Astrocyte of the hippocampus (primary cell): ENCODE data around the gene TBL1XR1.
"Not testable (repeated sequence)": the region's sequence is repeated elsewhere in the genome, so short reads cannot be mapped to it uniquely, and the experiment has no call there.

Experiments
- DNase-seq: peaks from one replicate; pipeline ENCODE4 v3.0.0; 2011; ENCODE audit warnings: low read depth, low spot score

The TBL1XR1 gene

DNA sequence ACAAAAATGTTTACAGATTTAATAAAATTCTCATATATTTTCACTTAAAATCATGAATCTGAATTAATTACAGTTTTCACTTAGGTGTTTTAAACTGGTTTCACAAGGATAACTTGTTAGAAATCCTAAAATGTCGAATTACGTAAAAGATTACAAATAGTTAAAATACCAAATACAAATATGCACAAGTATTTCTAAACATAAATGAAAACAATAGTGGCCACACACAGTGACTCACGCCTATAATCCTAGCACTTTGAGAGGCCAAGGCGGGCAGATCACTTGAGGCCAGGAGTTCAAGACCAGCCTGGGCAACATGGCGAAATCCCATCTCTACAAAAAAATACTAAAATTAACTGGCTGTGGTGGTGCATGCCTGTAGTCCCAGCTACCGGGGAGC is 10.9 kb upstream of the TBL1XR1 start:
- no peak for DNase-seq

DNA sequence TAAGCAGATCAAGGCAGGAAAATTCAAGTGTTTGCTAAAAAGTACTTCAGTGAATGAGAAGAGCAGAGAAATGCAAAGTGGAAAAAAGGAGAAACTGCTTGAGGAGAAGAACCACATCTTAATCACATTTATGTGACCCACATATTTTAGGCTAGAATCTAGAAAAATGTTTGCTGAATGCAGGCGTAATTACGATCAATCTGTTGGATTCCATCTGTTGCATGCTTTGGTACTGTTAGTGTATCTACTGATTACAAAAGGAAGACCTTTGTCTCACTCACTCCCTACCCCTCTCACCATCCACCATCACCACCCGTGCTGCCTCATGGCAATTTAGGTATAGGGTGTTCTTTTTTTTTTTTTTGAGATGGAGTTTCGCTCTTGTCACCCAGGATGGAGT is 9.7 kb upstream of the TBL1XR1 start:
- no peak for DNase-seq

DNA sequence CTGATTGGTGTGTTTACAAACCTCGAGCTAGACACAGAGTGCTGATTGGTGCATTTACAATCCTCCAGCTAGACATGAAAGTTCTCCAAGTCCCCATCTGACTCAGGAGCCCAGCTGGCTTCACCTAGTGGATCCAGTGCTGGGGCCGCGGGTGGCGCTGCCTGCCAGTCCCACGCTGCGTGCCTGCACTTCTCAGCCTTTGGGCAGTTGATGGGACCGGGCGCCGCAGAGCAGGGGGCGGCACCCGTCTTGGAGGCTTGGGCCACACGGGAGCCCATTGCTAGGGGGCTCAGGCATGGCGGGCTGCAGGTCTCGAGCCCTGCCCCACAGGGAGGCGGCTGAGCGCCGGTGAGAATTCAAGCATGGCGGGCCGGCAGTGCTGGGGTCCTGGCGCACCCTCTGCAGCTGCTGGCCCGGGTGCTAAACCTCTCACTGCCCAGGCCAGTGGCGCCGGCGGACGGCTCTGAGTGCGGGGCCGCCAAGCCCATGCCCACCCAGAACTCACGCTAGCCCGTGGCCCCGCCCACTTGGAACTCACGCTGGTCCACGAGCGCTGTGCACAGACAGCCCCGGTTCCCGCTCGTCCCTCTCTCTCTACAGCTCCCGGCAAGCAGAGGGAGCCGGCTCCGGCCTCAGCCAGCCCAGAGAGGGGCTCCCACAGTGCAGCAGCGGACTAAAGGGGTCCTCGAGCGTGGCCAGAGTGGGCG is 6.6 kb upstream of the TBL1XR1 start:
- DNase-seq = no peak

DNA sequence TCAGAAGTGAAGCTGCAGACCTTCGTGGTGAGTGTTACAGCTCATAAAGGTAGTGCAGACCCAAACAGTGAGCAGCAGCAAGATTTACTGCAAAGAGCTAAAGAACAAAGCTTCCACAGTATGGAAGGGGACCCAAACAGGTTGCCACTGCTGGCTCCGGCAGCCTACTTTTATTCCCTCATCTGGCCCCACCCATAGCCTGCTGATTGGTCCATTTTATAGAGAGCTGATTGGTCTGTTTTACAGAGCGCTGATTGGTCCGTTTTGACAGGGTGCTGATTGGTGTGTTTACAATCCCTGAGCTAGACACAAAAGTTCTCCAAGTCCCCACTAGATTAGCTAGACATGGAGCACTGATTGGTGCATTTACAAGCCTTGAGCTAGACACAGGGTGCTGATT is 5.7 kb upstream of the TBL1XR1 start:
- not testable (repeated sequence) for DNase-seq

GRCh38 chr3:177201700-177202397 is 4.6 kb upstream of the TBL1XR1 start:
- no peak for DNase-seq

GRCh38 chr3:177199206-177199760 is 2.0 kb upstream of the TBL1XR1 start:
- no peak for DNase-seq

GRCh38 chr3:177197727-177198460 is 612 bp upstream of the TBL1XR1 start:
- no peak for DNase-seq

- DNase-seq = peak; percentile 58
These were observed 734 bp downstream of the TBL1XR1 start for GRCh38 chr3:177196456-177197040.

DNA sequence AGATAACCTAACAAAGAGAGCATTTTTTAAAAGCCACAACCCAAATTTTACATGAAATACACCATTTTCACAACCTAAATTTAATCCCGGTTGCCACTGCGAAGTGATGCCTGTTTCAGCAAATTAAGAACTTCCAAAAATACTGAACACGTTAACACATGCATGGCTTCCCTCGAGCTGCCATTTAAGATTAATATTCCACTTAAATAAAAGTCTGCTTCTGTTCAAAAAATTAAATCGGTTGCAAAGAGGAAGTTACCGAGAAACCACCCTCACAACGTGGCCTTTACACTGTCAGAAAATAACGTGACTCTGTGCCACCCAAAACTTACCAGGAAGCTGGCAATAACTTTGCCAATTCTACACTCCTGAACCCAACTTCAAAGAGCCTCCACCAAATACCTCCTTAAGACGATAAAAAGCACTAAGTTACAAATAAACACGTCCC is 1.2 kb downstream of the TBL1XR1 start:
- DNase-seq = no peak

DNA sequence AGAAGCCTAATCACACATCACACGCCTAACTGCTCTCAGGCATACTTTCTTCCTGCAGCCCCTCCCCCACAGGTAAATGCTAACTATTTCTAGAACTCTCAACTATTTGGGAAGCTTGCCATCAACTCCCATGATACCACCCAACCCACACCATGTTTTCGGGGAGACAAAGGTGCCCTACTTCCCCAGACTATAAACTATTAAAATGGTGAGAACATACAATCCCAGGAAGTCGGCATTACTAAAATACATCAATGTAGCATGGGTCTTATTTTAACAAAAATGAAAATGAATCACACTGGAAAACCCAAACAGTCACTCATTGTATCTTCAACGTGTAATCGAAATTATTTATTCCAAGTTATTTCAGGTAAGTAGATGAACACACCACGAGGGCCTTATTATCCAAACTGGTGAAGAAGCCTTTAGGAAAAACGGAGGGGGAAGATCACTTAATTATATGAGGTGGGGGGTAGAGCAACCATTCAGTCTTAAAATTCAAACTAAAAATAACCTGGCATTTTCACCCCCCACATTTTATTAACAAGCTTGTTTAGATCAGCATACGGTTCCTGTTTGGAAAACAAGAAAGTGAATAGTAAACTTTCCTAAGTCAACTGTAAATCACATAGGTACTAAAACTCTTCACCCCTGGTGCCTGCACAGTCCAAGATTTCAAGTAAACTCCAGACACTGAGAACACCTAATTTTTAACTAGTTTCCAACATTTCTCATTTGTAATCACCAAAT is 1.9 kb downstream of the TBL1XR1 start:
- DNase-seq = peak; percentile 77

- DNase-seq = no peak
These were observed 3.0 kb downstream of the TBL1XR1 start for GRCh38 chr3:177194299-177194698.

DNA sequence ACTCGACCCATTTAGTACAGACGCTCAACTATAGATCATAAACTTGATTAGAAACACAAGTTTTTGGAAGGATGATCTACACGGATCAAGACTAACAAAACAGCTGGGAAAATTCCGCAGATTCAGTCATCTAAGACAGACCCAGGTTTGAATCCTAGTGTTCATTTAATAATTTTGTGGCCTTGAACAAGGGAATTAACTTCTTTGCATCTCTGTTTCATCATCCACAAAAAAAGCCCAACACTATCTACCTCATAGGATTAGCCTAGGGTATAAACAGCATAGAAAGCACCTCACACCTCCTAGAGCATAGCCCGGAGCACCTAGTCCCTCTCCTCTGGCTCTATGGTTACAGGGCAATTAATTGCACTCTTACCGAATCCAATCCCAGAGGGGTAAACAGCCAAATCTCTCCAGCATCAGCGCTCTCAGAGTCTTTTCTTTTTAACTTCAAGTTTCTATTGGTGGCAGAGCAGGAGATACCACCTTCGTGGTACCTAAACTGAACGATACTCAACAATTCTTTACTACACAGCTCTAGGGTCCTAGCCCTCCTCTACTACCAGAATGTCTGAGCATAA is 3.5 kb downstream of the TBL1XR1 start:
- DNase-seq = no peak

GRCh38 chr3:177193275-177193674 is 4.0 kb downstream of the TBL1XR1 start:
- not testable (repeated sequence) for DNase-seq

DNA sequence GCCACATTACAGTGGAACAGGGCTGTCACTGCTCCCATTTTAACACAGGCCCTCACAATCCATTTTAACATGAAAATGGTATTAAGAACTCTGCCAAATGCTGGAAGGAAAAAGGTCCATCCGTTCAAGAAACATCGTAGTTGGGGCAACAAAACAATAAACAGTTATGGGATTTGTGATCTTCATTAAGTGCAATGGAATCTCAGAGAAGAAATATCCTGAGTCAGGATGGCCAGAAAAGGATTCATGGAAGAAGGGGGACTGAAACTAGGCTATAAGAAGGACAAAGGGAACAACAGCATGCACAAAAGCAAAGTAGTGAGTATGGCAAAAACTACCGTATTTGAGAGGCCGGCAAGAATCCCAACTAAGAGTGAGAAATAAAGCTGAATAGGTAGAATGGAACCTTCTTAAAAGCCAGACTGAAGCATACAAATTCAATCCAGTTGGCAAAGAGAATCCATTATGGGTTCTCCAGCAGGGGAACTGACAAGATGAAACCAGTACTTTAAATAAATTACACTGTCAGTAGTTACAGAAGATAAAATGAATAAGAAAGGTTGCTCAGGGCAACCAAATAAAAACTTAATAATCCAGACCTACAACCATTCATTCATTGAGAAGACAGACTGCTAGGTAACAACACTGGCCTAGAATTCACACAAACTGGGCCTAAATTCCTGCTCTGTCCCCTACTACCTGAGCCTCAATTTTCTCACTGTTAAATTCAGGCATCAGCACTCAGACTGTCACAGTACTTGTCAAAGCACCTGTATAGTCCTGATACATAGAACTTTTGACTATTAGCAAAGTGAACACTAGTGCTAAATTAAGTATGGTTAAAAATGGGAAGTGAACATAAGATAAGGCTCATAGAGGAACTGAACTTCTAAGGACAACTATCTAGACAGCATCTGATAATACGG is 6.3 kb downstream of the TBL1XR1 start:
- peak; percentile 42 for DNase-seq

DNA sequence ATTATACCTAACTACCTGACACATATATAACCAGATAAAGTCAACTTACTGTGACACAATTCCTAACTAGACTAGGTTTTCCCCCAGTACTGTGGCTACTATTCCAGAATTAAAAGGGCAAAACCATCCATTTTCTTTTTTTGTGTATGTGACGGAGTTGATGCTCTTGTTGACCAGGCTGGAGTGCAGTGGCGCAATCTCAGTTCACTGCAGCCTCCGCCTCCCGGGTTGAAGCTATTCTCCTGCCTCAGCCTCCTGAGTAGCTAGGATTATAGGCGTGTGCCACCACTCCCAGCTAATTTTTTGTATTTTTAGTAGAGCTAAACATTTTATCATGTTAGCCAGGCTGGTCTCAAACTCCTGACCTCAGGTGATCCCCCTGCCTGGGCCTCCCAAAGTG is 7.1 kb downstream of the TBL1XR1 start:
- not testable (repeated sequence) for DNase-seq

DNA sequence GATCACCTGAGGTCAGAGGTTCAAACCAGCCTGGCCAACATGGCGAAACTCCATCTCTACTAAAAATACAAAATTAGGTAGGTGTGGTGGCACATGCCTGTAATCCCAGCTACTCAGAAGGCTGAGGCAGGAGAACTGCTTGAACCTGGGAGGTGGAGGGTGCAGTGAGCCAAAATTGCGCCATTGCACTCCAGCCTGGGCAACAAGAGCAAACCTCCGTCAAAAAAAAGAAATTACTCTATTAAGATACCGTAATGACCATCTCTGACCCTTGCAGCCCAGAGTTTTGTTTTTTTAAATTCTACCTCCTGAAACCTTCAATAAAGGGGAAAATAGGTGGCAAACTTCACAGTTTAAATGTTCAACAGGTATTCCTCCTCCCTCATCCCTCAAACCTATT is 9.0 kb downstream of the TBL1XR1 start:
- not testable (repeated sequence) for DNase-seq

DNA sequence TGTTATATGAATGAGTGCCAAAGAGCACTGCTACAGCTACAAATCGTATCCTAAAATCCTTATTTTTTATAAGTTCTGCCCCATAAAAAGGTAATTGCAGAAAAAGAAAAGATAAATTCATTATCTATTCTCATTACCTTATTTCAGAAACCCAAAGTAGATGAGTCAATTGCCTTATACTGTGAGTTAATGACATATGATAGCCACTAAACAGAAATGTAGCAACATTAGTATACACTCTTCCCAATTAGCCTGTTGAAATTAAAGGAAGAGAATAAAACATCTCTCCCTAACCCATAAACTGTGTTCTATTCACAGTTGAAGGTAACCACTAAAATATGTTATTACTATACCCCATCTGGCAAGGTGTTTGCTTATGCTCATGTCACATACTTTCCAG is 11.0 kb downstream of the TBL1XR1 start:
- DNase-seq = no peak

DNA sequence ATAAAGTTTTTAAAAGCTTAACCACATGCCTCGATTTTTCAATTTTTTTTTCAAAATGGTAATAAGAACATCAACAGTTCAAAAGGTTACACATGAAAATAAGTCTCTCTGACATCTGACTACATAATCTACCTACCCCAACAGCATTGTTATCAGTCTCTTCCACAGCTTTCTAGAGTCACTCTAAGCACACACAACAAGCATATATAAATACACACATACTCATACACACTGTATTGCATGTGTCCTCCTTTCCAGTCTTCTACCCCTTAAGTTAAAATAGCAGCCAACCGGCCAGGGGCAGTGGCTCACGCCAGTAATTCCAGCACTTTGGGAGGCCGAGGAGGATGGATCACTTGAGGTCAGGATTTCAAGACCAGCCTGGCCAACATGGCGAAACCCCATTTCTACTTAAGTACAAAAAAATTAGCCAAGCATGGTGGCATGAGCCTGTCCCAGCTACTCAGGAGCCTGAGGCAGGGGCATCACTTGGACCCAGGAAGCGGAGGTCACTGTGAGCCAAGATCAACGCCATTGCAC is 12.2 kb downstream of the TBL1XR1 start:
- no peak for DNase-seq

DNA sequence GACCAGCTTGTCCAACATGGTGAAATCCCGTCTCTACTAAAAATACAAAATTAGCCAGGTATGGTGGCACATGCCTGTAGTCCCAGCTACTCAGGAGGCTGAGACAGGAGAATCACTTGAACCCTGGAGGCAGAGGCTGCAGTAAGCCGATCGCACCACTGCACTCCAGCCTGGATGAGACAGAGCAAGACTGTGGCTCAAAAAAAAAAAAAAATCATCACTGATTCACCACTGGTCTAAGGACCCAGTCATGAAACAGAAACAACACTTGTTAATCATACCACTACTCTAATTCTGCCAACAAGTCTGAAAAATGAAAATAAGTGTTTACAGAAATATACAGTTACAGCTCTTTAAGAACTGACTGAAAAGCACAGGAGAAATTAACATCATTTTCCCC is 12.7 kb downstream of the TBL1XR1 start:
- DNase-seq = not testable (repeated sequence)
